Measurements from ENCODE around the gene MISP.
A peak's percentile ranks its signal among the peaks of the same experiment; 100 is the strongest.
"Not testable (repeated sequence)": the region's sequence is repeated elsewhere in the genome, so short reads cannot be mapped to it uniquely, and the experiment has no call there.

The MISP gene

GRCh38 chr19:750640-751423 lies at the start of gene MISP:
MISP (plus strand) TSS chr19:751112; CDS start chr19:756947, 5,835 bp downstream.
- no peak for DNase-seq

- not testable (repeated sequence) for DNase-seq
These were observed 48.1 kb upstream of the MISP start for GRCh38 chr19:702847-703246.

GRCh38 chr19:703329-703650 lies 47.6 kb upstream of the MISP start:
- DNase-seq, result no peak

- DNase-seq, result peak; percentile 72
These were observed 47.1 kb upstream of the MISP start for GRCh38 chr19:703651-704446.

GRCh38 chr19:704447-704741 lies 46.5 kb upstream of the MISP start:
- DNase-seq, result no peak

- peak; percentile 53 for DNase-seq
These were observed 42.5 kb upstream of the MISP start, which contains the start of gene PALM for GRCh38 chr19:708154-709143. PALM (plus strand) TSS chr19:708935; CDS start chr19:709147, 212 bp downstream.

- no peak for DNase-seq
These were observed 41.5 kb upstream of the MISP start for GRCh38 chr19:709196-709964.

GRCh38 chr19:709965-710571 lies 40.8 kb upstream of the MISP start:
- DNase-seq, result no peak

GRCh38 chr19:710767-711166 lies 40.1 kb upstream of the MISP start:
- peak; percentile 63 for DNase-seq

- DNase-seq, result no peak
These were observed 39.7 kb upstream of the MISP start for GRCh38 chr19:711254-711653.

GRCh38 chr19:715347-715746 lies 35.6 kb upstream of the MISP start:
- no peak for DNase-seq

- no peak for DNase-seq
These were observed 32.5 kb upstream of the MISP start for GRCh38 chr19:718251-718951.

- DNase-seq, result peak; percentile 88
These were observed 31.9 kb upstream of the MISP start for GRCh38 chr19:718991-719512.

GRCh38 chr19:719636-720344 lies 31.1 kb upstream of the MISP start:
- peak; percentile 83 for DNase-seq

GRCh38 chr19:720345-721160 lies 30.4 kb upstream of the MISP start:
- DNase-seq, result peak; percentile 65

GRCh38 chr19:722553-723101 lies 28.3 kb upstream of the MISP start:
- no peak for DNase-seq

- DNase-seq, result no peak
These were observed 27.7 kb upstream of the MISP start for GRCh38 chr19:723247-723646.

GRCh38 chr19:723714-724113 lies 27.2 kb upstream of the MISP start:
- DNase-seq, result no peak

- no peak for DNase-seq
These were observed 25.3 kb upstream of the MISP start for GRCh38 chr19:725461-726089.
